ENCODE measurements around the gene STAG1.
"Not testable (repeated sequence)": the region's sequence is repeated elsewhere in the genome, so short reads cannot be mapped to it uniquely, and the experiment has no call there.

The STAG1 gene

GRCh38 chr3:136630915-136631314 is 121.3 kb downstream of the STAG1 start:
- TF ChIP-seq CTCF (IDR thresholded peaks at IDR 0.05; ENCODE audit: low read depth, low read length), result no peak
- H3K4me3 ChIP-seq (ENCODE audit: low read depth, low read length), result no peak overlapping the region

GRCh38 chr3:136626493-136626892 is 125.7 kb downstream of the STAG1 start:
- TF ChIP-seq CTCF (IDR thresholded peaks at IDR 0.05; ENCODE audit: low read depth, low read length), result no peak
- no peak overlapping the region for H3K4me3 ChIP-seq (ENCODE audit: low read depth, low read length)

DNA sequence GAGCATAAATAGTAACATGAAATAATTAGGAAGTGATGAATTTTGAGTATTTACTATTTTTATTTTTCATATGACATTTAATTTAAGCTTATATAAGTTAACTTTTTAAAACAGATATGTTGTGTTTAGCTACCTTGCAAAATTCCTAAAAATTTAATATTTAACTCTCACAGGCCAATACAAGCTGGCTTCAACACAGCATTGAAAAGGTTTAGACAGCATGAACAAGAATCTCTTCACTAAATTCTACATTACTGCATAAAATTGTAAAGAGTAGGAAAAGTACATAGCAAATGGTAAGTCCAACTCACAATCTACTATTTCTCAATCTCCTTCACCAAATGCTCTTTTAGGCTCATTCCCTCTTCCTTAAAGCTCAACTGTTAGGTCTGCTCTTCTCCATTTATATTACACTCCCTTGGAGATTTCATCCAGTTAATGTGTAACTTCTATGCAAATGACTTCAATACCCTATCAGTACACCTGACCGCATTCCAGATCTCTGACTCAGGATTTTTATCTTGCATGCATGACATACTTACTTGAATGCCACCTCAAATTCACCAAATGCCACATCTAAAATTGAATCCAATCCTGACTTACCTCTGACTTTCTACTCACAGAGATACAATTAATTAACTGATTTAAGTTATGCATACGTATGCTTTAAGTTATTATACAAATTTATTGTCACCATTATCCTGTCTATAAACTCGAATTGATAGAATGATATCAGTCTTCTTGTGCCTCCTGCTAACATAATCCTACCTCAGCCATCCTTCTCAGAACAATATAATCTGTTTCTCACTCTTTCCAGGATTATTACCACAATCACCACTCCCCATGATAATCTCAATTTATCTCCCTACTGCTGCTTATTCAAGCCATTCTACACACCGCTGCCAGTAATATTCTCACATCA is 127.0 kb downstream of the STAG1 start:
- TF ChIP-seq CTCF (IDR thresholded peaks at IDR 0.05; ENCODE audit: low read depth, low read length), result no peak
- H3K4me3 ChIP-seq (ENCODE audit: low read depth, low read length), result no peak overlapping the region

DNA sequence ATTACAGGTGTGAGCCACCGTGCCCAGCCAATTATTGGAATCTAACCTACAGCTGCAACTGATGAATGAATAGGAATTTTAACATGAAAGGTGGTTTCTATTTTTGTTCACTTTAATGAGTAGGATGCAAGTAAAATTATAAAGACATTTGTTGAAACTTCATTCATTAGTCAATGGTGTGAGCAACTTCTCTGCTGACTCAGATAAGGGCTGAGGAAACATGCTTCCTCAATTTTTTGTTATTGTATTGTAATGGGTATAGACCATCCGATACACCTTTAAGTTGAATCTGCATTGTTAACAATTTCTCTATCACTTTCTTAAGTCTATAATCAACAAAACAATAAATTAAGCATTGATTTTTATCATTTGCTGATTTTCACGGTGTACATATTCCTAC is 127.8 kb downstream of the STAG1 start:
- no peak overlapping the region for H3K4me3 ChIP-seq (ENCODE audit: low read depth, low read length)
- no peak for TF ChIP-seq CTCF (IDR thresholded peaks at IDR 0.05; ENCODE audit: low read depth, low read length)

- H3K4me3 ChIP-seq (ENCODE audit: low read depth, low read length), result no peak overlapping the region
- TF ChIP-seq CTCF (IDR thresholded peaks at IDR 0.05; ENCODE audit: low read depth, low read length), result no peak
These were observed 130.6 kb downstream of the STAG1 start for GRCh38 chr3:136621628-136622027.

GRCh38 chr3:136620436-136620835 is 131.7 kb downstream of the STAG1 start:
- no peak for TF ChIP-seq CTCF (IDR thresholded peaks at IDR 0.05; ENCODE audit: low read depth, low read length)
- no peak overlapping the region for H3K4me3 ChIP-seq (ENCODE audit: low read depth, low read length)

DNA sequence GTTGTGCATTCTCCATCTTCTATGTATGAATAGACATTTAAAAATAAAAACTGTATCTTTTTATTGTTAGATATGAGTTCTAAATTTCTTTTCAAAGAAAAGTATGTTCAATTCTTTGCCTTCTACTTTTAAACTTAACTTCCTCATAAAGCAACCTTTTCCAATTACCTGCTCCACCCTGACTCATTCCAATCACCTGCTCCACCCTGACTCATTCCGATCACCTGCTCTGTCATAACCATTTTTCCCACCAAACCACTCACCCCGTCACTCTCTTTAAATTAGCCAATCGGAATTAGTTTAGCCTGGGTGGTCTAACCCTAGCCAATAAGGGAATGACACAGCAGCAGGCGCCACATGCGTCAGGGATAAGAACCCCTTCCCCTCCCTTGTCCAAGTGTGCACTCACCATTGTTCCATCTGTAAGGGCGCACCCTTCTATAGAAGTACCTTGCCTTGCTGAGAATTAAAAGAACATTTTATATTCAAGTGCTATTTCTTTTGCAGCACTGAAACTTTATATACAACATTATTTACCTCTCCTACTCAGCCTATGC is 134.1 kb downstream of the STAG1 start:
- H3K4me3 ChIP-seq (ENCODE audit: low read depth, low read length), result not testable (repeated sequence)
